ENCODE data around the gene TPCN1.
"Not testable (repeated sequence)": the region's sequence is repeated elsewhere in the genome, so short reads cannot be mapped to it uniquely, and the experiment has no call there.

Gene TPCN1

DNA sequence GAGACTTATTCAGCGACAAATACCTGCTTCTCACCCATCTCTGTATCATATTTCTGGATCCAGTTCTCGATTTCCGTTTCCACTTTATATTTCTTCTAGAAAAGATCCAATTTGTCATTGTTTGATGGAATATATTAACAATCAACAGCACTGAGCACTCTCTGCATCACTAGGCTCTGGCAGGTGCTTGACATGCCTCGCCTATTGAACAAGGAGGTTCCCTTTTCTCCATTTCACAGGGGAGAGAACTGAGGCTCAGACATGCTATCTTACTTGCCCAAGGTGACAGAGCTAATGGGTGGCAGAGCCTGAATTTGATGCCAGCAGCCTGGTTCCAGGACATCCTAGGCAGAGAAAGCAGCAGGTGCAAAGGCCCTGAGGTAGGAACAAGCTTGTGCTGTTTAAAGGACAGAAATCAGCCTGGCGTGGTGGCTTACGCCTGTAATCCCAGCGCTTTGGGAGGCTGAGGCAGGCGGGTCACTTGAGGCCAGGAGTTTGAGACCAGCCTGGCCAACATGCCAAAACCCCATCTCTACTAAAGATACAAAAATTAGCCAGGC, 23.7 kb upstream of the TPCN1 start:
- DNase-seq = no peak

DNA sequence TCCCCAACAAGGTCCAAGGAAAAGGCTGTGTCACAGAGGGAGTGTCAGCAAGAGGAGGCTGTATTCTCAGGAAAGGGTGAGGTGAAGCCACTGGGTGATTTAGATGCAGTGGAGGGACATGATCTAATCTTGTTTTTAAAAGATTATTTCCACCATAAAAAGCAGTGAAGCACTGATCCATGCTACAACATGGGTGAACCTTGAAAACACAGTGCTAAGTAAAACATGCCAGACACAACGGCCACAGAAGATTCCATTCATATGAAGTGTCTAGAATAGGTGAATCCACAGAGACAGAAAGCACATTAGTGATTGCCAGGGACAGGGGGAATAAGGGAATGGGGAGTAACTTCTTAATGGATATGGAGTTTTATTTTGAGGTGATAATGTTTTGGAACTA, 23.0 kb upstream of the TPCN1 start:
- no peak for DNase-seq

GRCh38 chr12:113200021-113200797, 21.1 kb upstream of the TPCN1 start:
- no peak for DNase-seq

DNA sequence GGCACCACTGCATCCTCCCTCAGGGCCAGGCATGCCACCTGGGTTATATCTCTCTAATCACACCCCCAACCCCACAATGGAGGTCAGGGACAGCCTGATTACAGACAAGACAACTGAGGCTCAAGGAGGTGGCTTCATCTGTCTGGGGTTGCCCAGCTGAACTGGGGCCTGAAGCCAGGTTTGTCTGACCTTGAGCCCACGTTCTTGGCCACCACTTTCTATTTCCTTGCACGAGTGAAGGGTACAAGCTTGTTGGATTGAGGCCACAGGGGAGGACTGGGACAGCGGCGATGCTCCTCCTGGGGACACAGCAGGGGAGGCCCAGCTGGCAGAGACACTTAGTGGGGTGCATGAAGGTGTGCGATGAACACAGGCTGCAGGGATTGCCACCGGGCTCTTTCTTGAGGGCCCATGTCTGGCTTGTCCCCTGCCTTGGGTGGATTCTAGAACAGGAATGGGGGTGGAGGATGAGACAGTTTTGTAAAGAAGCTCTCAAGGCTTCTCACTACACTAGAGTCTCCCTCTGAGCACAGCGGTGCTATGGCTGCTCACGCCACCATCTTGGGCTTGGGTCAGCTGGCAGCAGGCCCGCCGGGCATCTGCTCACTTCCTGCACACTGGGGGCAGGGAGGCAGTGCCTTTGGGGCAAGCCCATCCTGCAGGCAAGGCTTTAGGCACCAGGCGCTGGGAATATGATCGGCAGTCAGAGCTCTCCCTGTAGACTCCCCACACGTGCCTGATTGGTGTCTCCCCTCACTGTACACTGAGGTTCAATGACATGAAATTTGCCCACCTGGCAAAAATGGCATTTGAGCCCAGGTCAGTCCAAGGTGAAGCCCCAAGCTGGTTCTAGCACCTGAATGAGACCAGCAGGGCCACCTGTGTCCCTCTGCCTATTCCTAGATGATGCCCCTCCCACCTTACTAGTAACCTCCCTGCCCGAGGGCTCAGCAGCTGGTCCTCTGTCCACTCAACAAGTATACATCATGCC, 19.8 kb upstream of the TPCN1 start:
- DNase-seq = no peak

GRCh38 chr12:113202300-113203075, 18.8 kb upstream of the TPCN1 start:
- no peak for DNase-seq

- DNase-seq = no peak
Measured at GRCh38 chr12:113203852-113204760, 17.2 kb upstream of the TPCN1 start.

GRCh38 chr12:113204804-113205203, 16.5 kb upstream of the TPCN1 start:
- DNase-seq = no peak

DNA sequence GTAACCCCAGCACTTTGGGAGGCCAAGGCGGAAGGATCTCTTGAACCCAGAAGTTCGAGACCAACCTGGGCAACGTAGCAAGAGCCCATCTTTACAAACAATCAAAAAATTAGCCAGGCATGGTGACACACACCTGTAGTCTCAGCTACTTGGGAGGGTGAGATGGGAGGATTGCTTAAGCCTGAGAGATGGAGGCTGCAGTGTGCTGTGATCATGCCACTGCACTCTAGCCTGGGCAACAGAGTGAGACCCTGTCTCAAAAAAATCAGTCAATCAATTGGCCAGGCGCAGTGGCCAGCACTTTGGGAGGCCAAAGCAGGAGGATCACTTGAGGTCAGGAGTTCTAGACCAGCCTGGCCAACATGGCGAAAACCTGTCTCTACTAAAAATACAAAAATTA, 14.5 kb upstream of the TPCN1 start:
- DNase-seq = not testable (repeated sequence)

GRCh38 chr12:113207613-113208040, 13.6 kb upstream of the TPCN1 start:
- no peak for DNase-seq

DNA sequence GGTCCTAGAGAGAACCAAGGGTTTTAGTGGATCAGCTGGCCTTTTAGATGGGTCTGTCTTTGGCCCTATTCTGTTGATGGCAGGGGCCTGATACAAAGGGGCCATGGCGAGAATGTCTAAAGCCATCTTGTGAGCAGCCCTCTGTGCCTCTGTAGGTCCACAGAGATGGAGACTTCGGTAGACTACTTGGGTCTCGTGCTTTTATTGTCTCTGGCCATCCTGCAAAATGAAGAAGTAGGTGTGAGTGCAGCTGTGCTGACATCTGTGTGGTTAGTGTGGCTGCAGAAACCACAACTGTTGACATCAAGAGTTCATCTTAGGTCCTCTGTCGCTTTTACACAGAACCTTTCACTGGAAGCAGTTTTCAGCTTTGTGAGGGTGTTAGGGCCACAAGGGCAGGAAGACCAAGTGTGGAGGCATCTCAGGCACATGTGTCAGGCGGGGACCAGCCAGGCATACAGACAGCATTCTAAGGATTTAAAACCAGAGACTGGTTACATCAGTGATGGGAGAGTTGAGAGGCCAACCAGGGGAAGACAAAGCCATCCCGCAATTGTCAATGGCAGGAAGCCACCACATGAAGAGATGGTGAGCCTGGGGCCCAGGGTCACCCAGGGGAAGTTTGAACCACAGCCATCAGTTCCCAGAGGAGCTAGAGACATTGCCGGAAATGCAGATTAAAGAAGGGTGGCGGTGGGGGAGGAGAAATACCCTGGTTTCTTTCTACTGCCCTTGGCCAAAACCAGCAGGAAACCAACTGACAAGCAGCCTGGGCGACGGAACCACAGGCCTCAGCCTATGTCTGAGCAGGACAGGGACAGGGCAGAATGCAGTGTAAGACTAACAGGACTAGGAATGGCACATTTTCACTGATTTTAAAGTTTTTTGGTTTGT, 13.0 kb upstream of the TPCN1 start:
- peak; percentile 58 for DNase-seq

DNA sequence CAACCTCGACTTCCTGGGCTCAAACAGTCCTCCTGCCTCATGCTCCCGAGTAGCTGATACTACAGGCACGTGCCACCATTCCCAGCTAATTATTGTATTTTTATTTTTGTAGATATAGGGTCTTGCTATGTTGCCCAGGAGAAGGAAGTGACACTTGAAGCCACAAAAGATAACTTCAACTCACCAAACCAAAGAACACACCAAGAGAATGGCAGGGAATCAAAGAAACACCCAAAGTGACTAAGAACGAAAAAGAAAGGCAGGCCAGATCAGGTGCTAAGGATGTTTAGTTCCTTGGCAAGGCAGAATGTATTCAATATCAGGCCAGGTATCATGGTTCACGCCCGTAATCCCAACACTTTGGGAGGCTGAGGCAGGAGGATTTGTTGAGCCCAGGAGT, 10.1 kb upstream of the TPCN1 start:
- no peak for DNase-seq

GRCh38 chr12:113214895-113215400, 6.3 kb upstream of the TPCN1 start:
- DNase-seq = no peak

- DNase-seq = no peak
Measured at GRCh38 chr12:113216027-113216426, 5.2 kb upstream of the TPCN1 start.

GRCh38 chr12:113220593-113221180, 577 bp upstream of the TPCN1 start:
- no peak for DNase-seq

DNA sequence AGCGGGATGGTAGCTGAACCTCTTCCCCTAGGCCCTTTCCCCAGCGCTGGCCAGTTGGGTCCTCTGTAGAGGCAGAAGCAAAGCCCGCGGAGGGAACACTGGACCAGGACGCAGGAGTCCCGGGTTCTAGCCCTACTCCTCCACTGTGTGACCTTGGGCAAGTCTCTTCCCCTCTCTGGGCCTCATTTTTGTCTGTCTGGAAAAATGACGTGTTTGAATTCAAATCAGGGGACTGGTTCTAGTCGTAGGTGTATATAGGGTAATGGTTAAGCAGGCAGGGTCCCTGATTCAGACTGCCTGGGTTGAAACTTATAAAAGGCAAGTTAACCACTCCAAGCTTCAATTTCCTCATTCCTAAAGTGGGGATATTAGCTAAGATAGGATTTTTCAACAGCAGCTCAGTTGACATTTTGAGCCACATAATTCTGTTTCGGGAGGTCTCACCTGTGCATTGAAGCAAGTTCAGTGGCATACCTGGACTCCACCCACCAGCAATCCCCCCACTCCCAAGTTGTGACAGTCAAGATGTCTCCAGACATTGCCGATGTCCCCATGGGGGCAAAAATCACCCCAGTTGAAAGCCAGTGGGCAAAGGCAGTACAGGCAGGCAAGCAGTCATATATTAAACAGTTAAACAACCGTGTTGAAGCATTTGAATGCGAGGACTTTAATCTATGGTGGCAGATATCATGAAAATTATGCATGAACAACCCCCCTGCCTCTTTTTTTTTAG, 899 bp downstream of the TPCN1 start:
- no peak for DNase-seq

DNA sequence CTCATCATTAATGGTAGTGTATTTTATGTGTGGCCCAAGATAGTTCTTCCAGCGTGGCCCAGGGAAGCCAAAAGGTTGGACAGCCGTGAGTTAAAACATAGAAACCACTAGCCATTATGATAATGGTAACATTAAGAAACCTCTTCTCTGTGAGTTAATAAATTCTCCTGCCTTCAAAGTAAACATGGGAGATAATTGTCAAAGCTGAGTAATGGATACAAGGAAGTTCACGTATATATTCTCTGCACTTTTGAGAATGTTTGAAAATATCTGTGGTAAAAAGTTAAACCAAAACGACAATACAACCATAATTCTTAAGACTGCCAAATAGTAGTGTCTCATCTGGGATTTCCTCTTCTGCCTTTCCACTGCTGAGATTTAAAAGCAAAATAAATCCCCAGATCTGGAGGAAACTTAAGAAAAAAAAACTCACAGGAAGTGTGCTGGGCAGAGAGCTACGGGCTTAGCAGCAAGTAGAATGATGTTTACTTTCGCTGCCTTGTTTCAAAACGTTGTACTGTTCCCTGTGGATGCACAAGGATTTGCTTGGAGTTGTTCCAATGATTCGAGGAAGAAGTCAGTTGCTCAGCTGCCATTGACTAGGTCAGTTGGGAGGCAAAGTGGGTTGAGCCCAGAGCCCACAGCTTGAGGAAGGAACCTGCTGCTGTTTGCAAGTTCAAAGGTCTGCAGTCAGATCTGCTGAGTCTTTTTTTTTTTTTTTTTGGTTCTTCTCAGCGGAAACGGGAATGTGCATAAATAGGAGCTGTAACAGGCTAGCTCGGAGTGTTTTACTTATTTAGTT, 1.7 kb downstream of the TPCN1 start:
- DNase-seq = no peak

DNA sequence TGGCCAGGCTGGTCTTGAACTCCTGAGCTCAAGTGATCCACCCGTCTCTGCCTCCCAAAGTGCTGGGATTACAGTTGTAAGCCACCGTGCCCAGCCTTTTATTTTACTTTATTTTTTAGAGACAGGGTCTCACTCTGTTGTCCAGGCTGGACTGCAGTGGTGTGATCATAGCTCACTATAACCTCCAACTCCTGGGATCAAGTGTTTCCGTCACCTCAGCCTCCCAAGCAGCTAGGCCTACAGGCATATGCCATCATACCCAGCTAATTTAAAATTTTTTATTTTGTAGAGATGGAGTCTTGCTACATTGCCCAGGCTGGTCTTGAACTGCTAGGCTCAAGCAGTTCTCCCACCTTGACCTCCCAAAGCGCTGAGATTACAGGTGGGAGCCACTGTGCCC, 3.7 kb downstream of the TPCN1 start:
- DNase-seq = no peak
